LNCAP (cell line): ENCODE results near the gene PTPRK.

Experiments
- CTCF ChIP-seq: fragments of 450-650 bp; IDR thresholded peaks from 2 replicates; pipeline ENCODE4 v1.5.1; 2017; ENCODE audit warnings: mild to moderate bottlenecking

PTPRK gene

GRCh38 chr6:128395596-128395995, 124.8 kb downstream of the PTPRK start:
- no peak for TF ChIP-seq CTCF

- no peak for TF ChIP-seq CTCF
Measured at GRCh38 chr6:128395188-128395587, 125.2 kb downstream of the PTPRK start.

- TF ChIP-seq CTCF, result no peak
Measured at GRCh38 chr6:128394167-128394566, 126.2 kb downstream of the PTPRK start.

GRCh38 chr6:128389820-128390534, 130.4 kb downstream of the PTPRK start:
- no peak for TF ChIP-seq CTCF

GRCh38 chr6:128388380-128388779, 132.0 kb downstream of the PTPRK start:
- no peak for TF ChIP-seq CTCF

- TF ChIP-seq CTCF, result no peak
Measured at GRCh38 chr6:128380891-128381290, 139.5 kb downstream of the PTPRK start.

- TF ChIP-seq CTCF, result no peak
Measured at GRCh38 chr6:128379577-128379976, 140.8 kb downstream of the PTPRK start.
